Bronchial epithelial cell (primary cell): Measurements from ENCODE around the gene MMP15. TPM values are rescaled to one million over a fixed set of nuclear protein-coding genes. Genes with fewer than 3 reads are reported as not detected.
A peak's percentile ranks its signal among the peaks of the same experiment; 100 is the strongest.

Experiments
- DNase-seq: peaks from one replicate; pipeline ENCODE4 v3.0.0-alpha.2; 2010; ENCODE audit warnings: low read depth
- FAIRE-seq: peaks from 2 replicates; lab custom pipeline; 2011; peaks lifted over from hg19 to GRCh38; lab: Jason Lieb, UNC
- H3K27me3 ChIP-seq: 2 replicates; pipeline ENCODE4 v1.5.1; 2011; ENCODE audit warnings: low read length; ENCODE audit not compliant: control insufficient read depth, insufficient read depth
- H3K36me3 ChIP-seq: 2 replicates; pipeline ENCODE4 v1.5.1; 2011; ENCODE audit warnings: low read length; ENCODE audit not compliant: control insufficient read depth, insufficient read depth
- H3K4me3 ChIP-seq: 2 replicates; pipeline ENCODE4 v1.5.1; 2011; ENCODE audit warnings: mild to moderate bottlenecking, low read depth, low read length, control low read depth
- total RNA-seq: library from RNA; depleted of rRNA; stranded (reverse); fragments of >200 nt; gene quantifications from 2 replicates; pipeline ENCODE4 v1.2.1, GENCODE V29; 2014
- TF ChIP-seq, protein P1 (sequence below): IDR thresholded peaks from 2 replicates; pipeline ENCODE4 v1.5.1; 2011; ENCODE audit warnings: mild to moderate bottlenecking, moderate library complexity, low read length, control low read depth, inconsistent platforms; ENCODE audit not compliant: insufficient read depth, severe bottlenecking

Gene MMP15
- total RNA-seq, 1 donor from 2014 or later: 8.4 TPM

GRCh38 chr16:57998486-57998885 is 27.1 kb upstream of the MMP15 start:
- Histone ChIP-seq H3K36me3 (peaks cover 26% of the 10 kb centered on the region), H3K27me3 (no peaks in the 10 kb centered on the region), H3K4me3 (no peak overlapping the region)
- FAIRE-seq (no peak), DNase-seq (peak; percentile 78)
- TF ChIP-seq, protein P1, sequence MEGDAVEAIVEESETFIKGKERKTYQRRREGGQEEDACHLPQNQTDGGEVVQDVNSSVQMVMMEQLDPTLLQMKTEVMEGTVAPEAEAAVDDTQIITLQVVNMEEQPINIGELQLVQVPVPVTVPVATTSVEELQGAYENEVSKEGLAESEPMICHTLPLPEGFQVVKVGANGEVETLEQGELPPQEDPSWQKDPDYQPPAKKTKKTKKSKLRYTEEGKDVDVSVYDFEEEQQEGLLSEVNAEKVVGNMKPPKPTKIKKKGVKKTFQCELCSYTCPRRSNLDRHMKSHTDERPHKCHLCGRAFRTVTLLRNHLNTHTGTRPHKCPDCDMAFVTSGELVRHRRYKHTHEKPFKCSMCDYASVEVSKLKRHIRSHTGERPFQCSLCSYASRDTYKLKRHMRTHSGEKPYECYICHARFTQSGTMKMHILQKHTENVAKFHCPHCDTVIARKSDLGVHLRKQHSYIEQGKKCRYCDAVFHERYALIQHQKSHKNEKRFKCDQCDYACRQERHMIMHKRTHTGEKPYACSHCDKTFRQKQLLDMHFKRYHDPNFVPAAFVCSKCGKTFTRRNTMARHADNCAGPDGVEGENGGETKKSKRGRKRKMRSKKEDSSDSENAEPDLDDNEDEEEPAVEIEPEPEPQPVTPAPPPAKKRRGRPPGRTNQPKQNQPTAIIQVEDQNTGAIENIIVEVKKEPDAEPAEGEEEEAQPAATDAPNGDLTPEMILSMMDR: no peak

GRCh38 chr16:57998992-57999365 is 26.6 kb upstream of the MMP15 start:
- H3K36me3 ChIP-seq: peaks cover 26% of the 10 kb centered on the region
- no peaks in the 10 kb centered on the region for H3K27me3 ChIP-seq
- no peak overlapping the region for H3K4me3 ChIP-seq
- FAIRE-seq (peak; percentile 86), DNase-seq (no peak)
- TF ChIP-seq, protein P1: no peak

GRCh38 chr16:57999366-57999970 is 26.1 kb upstream of the MMP15 start:
- Histone ChIP-seq H3K36me3 (peaks cover 26% of the 10 kb centered on the region), H3K4me3 (peak overlapping the region; percentile 95), H3K27me3 (no peaks in the 10 kb centered on the region)
- DNase-seq (peak; percentile 44), FAIRE-seq (no peak)
- TF ChIP-seq, protein P1: no peak

GRCh38 chr16:57999971-58000705 is 25.4 kb upstream of the MMP15 start, which contains the start of gene ZNF319:
Gene ZNF319 (minus strand): TSS chr16:58000672. CDS start chr16:57998265, 2,407 bp downstream.
- Histone ChIP-seq H3K4me3 (peak within 1 kb of the TSS; percentile 95), H3K36me3 (peaks cover 26% of the 10 kb centered on the region), H3K27me3 (no peaks in the 10 kb centered on the region)
- TF ChIP-seq, protein P1: no peak
- no peak for FAIRE-seq
- no peak for DNase-seq

GRCh38 chr16:58000706-58001676 is 24.6 kb upstream of the MMP15 start, which contains the start of gene USB1:
Gene USB1 (plus strand): TSS chr16:58001407. CDS start chr16:58001484, 77 bp downstream.
- Histone ChIP-seq H3K4me3 (peak within 1 kb of the TSS; percentile 95), H3K36me3 (peaks cover 19% of the 10 kb centered on the region), H3K27me3 (no peaks in the 10 kb centered on the region)
- TF ChIP-seq, protein P1: peak; percentile 78
- DNase-seq (peak; percentile 77), FAIRE-seq (no peak)
